K562 (cell line): ENCODE data around the gene GRB10. TPM values are rescaled to one million over a fixed set of nuclear protein-coding genes. Genes with fewer than 3 reads are reported as not detected.

Experiments used
- EHMT2 ChIP-seq: fragments of 450-650 bp; IDR thresholded peaks from 2 replicates; pipeline ENCODE4 v1.6.1; 2018; ENCODE audit warnings: antibody characterized with exemption
- FOXM1 ChIP-seq, 2 experiments: fragments of 450-650 bp in 1 of 2; sonication (generic) in 1 of 2; formaldehyde crosslinking in 1 of 2; IDR thresholded peaks; 2 replicates each; pipeline versions ENCODE4 v1.6.1 to v1.9.0; 2017 to 2022; ENCODE audit warnings: low read depth in 2 of 2, mild to moderate bottlenecking in 2 of 2, missing genetic modification reagents in 1 of 2, moderate library complexity in 1 of 2
- HIVEP1 ChIP-seq: fragments of 250-450 bp; sonication (Bioruptor Pico); IDR thresholded peaks from 2 replicates; pipeline ENCODE4 v1.4.0; 2020; ENCODE audit warnings: mild to moderate bottlenecking
- ZNF695 ChIP-seq: fragments of 450-650 bp; formaldehyde crosslinking; IDR thresholded peaks from 2 replicates; pipeline ENCODE4 v1.4.0; 2020; ENCODE audit warnings: mild to moderate bottlenecking, moderate library complexity
- ZZZ3 ChIP-seq: fragments of 450-650 bp; IDR thresholded peaks from 2 replicates; pipeline ENCODE4 v1.6.1; 2016; ENCODE audit warnings: antibody characterized with exemption, mild to moderate bottlenecking, moderate library complexity
- polyA plus RNA-seq, 8 experiments: library from polyadenylated mRNA; depleted of rRNA in 4 of 8; stranded (reverse) in 5 of 8; unstranded in 3 of 8; fragments of >200 nt; fragmentation: Nextera tagmentation in 2 of 8; fragmentation: Illumina TruSeq in 1 of 8; extraction: Ambion mirVana in 2 of 8; extraction: Trizol in 1 of 8; gene quantifications; 2 replicates each; pipeline versions ENCODE4 v1.2.1 to v1.2.3, GENCODE V29; 2011 to 2014; ENCODE audit warnings: inconsistent platforms in 1 of 8, missing spikeins in 1 of 8
- total RNA-seq, 7 experiments: library from RNA; depleted of rRNA in 6 of 7; stranded (reverse); fragments of >200 nt in 6 of 7; fragmentation: Illumina TruSeq in 2 of 7; extraction: Trizol in 2 of 7; gene quantifications; 2 replicates each; pipeline versions ENCODE4 v1.2.1 to v1.2.3, GENCODE V29; 2011 to 2021; ENCODE audit warnings: low replicate concordance in 1 of 7
- TF ChIP-seq, protein P1 (sequence below): sonication (generic); formaldehyde crosslinking; IDR thresholded peaks from 2 replicates; pipeline ENCODE4 v1.8.1; 2023; ENCODE audit warnings: mild to moderate bottlenecking, missing genetic modification reagents
- TF ChIP-seq, protein P2 (sequence below): sonication (generic); formaldehyde crosslinking; IDR thresholded peaks from 2 replicates; pipeline ENCODE4 v1.8.1; 2023; ENCODE audit warnings: mild to moderate bottlenecking, missing genetic modification reagents

GRB10 gene
- total and polyA plus RNA-seq, 9 of the 15 experiments (the other 6 are each of a cell fraction or from before 2014, with no cell fraction given): 8.9 to 88.5 (median 40.7) TPM

DNA sequence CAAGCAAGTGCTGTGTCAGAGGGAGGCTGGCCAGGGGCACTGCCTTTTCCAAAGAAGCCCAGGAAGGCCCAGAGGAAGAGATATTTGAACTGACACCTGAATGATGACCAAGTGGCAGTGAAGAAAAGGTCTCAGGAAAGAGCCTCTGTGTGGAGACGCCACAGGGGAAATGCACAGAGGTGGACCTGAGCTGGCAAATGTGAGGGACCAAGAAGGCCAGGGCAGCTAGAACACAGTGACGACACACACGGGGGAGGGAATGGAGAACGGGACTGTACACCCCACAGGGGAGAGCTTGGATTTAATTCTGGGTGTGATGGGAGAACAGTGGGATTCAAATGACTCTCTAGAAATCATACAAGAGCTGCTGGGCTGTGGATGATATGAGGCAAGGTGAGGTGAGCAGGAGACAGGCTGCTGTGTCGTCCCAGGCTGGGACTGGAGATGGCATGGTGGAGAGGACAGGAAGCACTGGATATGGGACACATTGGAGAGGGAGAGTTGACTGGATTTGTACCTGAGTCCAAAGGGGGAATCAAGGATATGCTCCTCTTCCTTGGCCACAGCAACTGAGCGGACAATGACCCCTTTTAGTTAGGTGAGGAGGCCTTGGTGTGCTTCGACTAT is 133.3 kb downstream of the GRB10 start (continued):
- TF ChIP-seq, protein P1, sequence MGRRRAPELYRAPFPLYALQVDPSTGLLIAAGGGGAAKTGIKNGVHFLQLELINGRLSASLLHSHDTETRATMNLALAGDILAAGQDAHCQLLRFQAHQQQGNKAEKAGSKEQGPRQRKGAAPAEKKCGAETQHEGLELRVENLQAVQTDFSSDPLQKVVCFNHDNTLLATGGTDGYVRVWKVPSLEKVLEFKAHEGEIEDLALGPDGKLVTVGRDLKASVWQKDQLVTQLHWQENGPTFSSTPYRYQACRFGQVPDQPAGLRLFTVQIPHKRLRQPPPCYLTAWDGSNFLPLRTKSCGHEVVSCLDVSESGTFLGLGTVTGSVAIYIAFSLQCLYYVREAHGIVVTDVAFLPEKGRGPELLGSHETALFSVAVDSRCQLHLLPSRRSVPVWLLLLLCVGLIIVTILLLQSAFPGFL: no peak
- TF ChIP-seq HIVEP1 (CRISPR knock-in tag): no peak
- no peak for TF ChIP-seq ZZZ3
- no peak for TF ChIP-seq ZNF695
- TF ChIP-seq, protein P2, sequence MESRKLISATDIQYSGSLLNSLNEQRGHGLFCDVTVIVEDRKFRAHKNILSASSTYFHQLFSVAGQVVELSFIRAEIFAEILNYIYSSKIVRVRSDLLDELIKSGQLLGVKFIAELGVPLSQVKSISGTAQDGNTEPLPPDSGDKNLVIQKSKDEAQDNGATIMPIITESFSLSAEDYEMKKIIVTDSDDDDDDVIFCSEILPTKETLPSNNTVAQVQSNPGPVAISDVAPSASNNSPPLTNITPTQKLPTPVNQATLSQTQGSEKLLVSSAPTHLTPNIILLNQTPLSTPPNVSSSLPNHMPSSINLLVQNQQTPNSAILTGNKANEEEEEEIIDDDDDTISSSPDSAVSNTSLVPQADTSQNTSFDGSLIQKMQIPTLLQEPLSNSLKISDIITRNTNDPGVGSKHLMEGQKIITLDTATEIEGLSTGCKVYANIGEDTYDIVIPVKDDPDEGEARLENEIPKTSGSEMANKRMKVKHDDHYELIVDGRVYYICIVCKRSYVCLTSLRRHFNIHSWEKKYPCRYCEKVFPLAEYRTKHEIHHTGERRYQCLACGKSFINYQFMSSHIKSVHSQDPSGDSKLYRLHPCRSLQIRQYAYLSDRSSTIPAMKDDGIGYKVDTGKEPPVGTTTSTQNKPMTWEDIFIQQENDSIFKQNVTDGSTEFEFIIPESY (CRISPR knock-in tag): no peak
- no peak for TF ChIP-seq EHMT2
- TF ChIP-seq FOXM1 (IDR thresholded peaks at IDR 0.05; ENCODE audit: low read depth): no peak
- TF ChIP-seq FOXM1 (CRISPR knock-in tag; IDR thresholded peaks at IDR 0.05; ENCODE audit: low read depth): no peak
